ENCODE measurements around the gene RSPO4.

- TF ChIP-seq CTCF (IDR thresholded peaks at IDR 0.05; ENCODE audit: low read length): no peak
- no peak for TF ChIP-seq EZH2 (IDR thresholded peaks at IDR 0.05; ENCODE audit: borderline replicate concordance, low read length)
Measured at GRCh38 chr20:1050440-1050839, 48.3 kb upstream of the RSPO4 start.

Data from OCI-LY1 (cell line).